GM19193 (cell line): Measurements from ENCODE around the gene CLDN15.

Experiments
- POLR2A ChIP-seq: IDR thresholded peaks from 4 replicates; pipeline ENCODE4 v1.6.1; 2011; ENCODE audit not compliant: insufficient read depth, insufficient read length; ENCODE audit errors: extremely low read depth

CLDN15 gene

DNA sequence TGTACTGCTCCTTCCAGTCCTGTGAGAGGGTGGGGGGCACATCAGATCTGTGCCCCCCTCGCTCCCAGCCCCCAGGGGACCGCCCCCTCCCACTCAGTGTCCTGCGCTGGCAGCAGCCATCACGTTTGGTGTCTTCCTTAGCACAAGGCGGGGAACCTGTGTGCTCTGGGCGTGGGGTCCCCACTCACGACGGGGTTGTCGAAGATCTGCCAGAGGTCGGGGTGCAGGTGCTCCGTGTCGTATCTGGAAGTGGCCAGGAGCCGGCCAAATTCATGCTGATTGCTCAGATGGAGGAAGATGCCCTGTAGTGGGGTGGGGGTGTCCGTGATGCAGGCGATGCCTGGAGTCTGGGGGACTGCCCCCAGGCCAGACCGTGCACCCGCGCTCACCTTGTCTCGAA lies 27.5 kb downstream of the CLDN15 start:
- no peak for TF ChIP-seq POLR2A

DNA sequence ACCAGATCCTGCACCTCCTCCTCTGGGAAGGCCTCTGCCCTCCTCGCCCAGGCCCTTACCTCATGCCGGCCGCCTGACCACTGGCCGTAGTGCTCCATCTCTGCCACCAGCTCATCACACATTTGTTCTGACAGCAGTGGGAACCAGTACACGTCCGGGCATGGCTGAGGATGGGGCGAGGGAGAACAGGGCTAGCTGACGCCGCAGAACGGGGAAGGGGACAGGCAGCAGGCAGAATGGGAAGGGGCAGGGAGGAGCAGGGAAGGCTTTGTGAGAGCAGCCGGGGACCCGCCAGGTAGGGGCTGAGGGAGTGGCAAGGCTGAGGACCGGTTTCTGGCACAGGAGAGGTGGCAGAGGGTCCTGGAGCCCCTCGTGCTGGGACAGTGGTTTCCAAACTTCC lies 28.8 kb downstream of the CLDN15 start:
- TF ChIP-seq POLR2A: no peak

DNA sequence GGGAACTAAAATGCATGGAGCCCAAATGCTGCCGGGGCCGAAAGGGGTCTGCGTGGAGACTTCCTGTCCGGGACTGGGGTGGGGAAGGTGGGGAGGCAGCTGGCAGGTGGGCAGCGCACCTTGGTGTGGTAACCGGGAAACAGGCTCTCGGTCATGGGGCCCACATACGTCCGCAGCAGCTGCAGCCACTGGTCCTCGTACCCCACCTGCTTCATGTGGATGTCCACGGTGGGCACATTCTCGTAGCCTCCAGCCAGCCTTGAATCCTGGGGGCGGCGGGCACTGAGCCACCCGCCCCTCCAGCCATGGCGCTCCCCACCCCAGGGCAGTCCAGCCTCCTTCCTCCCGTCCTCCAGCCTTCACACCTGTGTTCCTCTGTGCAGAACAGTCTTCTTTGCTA lies 30.1 kb downstream of the CLDN15 start:
- TF ChIP-seq POLR2A: no peak

DNA sequence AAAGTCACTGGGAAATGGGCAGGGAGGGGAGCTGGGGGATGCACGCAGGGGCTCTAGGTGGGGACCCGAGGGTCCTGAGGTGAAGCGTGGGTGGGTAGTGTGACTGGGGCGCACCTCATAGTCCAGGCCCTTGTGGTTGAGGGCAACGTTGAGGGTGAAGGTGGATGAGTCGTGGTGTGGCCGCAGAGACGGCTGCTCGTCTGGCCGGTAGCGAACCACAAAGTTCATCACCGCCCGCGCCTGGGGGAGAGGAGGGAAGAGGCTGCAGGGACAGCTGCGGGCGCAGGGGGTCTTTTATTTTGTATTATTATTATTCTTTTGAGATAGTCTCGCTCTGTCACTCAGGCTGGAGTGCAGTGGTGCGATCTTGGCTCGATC lies 30.9 kb downstream of the CLDN15 start:
- no peak for TF ChIP-seq POLR2A

DNA sequence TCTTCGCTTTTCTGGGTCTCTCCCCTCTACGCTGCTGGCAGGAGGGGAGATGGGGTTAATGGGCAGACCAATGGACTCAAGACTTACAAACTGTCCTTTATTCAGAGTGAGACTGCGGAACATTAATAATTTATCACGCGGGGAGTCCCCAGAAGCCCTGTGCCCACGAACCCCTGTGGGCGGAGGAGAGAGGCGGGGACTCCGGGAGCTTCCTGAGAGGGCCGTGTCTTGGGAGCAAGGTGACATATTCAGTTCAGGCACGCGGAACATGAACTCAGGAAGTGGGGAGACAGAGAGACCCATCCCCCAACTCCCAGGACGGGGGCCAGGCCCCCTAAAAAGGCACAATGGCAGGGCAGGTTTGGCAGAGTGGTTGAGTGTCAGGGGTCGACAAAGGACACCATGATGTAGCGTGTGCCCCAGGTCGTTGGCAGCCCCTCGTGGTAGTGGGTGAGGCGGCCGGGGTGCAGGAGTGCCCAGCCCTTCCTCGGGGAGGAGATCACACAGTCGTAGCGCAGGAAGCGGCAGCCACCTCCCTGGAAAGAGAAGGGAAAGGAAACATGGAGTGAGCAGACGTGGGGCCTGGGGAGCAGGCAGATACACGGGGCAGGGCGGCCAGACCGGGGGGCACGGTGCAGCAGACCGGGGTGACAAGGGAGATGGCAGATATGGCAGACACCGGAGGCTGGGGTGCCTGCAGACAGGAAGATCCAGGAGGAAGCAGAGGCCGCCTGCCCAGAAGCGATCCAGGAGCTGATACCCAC lies 31.5 kb downstream of the CLDN15 start:
- TF ChIP-seq POLR2A: no peak

- TF ChIP-seq POLR2A: no peak
Observed at GRCh38 chr7:101202603-101202918, 35.0 kb downstream of the CLDN15 start.

- no peak for TF ChIP-seq POLR2A
Observed at GRCh38 chr7:101201695-101202602, 35.7 kb downstream of the CLDN15 start.

DNA sequence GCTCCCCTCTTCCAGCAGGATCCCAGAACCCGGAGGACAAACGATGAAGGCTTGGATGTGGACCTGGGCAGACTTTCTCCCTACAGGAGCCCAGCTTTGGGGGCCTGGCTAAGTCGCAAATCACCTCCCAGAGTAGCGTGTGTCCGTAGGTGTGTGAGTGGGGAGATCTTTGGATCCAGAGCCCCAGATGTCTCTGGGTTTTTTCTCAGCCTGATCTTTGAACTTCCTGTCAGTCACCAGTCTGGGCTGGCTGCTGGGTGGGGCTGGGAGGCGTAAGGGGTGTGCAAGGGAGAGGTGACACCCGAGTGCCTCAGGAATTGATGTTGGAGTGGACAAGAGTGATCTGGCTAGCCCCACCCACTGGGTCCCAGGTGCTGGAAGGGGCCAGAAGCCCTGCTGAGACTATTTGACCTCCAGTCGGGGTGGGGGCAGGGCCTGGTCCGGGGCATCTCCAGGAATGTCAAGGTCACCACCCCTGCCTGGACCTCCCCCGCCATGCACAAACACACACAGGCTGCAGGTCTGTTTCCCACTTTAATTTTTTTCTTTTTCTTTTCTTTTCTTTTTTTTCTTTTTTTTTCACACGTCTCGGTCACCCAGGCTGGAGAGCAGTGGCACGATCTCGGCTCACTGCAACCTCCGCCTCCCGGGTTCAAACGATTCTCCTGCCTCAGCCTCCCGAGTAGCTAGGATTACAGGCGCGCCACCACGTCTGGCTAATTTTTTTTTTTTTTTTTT lies 36.6 kb downstream of the CLDN15 start, which contains the start of gene MOGAT3:
MOGAT3 (minus strand) TSS at position 175 of the 738 bp plus-strand sequence. CDS start 182 bp downstream, outside the sequence.
- TF ChIP-seq POLR2A: no peak

GRCh38 chr7:101200504-101200861 lies 37.1 kb downstream of the CLDN15 start:
- no peak for TF ChIP-seq POLR2A

DNA sequence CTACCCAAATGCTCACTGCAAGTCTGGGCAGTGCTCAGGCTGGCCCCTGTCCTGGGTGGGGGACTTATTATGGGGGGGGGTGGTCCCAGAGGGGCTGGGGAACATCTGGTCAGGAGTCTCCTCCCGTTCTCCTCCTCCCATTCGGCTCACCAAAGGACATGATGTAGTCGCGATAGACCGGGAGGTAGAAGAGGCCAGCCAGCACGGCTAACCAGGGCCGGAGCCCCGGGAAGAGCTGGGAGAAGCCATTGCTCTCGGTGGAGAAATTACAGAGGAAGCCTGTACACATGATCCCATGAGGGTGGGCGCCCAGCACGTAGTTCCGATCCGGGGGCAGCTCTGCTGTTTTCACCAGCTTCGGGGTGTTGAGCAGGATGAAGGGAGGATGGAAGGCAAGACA lies 39.1 kb downstream of the CLDN15 start:
- no peak for TF ChIP-seq POLR2A

DNA sequence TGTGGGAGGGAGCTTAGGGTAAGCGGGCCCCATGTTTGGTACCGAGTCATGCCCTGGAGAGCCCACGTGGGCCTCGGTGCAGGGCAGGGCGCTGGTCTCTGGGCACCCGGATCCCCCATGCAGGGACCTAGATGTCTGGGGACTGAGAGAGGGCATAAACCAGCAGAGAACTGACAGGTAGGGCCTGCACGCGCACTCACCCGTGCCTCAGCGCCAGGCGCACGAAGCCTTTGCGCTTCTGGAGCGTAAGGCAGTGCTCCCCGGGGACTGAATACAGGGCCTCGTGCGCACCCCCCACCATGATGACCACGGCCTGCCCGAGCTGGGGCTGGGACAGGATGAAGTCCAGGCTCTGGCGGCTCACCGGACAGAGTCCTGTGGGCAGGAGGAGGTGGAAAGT lies 39.6 kb downstream of the CLDN15 start:
- no peak for TF ChIP-seq POLR2A

DNA sequence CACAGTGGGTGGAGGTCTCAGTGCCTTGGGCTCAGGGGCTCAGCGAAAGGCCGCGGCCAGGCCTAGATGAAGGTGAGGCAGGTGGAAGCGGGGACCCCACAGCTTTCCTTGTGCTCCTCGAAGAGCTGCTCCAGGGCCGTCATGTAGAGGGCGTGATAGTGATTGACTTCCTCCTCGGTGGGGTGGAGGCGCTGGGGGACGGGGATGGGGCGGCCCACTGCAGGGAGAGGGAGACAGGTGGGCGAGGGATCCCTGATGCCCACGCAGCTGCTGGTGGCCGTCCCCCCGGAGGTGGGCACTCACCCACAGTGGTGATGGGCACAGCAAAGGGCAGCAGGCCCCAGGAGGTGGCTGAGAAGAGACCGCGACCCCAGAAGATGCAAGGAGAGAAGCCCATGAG lies 41.7 kb downstream of the CLDN15 start:
- no peak for TF ChIP-seq POLR2A

GRCh38 chr7:101189109-101189508 lies 48.5 kb downstream of the CLDN15 start:
- no peak for TF ChIP-seq POLR2A

GRCh38 chr7:101186844-101187428 lies 50.7 kb downstream of the CLDN15 start:
- TF ChIP-seq POLR2A: no peak

- no peak for TF ChIP-seq POLR2A
Observed at GRCh38 chr7:101186194-101186593, 51.4 kb downstream of the CLDN15 start.
